Kidney epithelial cell (primary cell): ENCODE results near the gene SNRNP48. TPM values are rescaled to one million over a fixed set of nuclear protein-coding genes. Genes with fewer than 3 reads are reported as not detected.

Source experiments
- DNase-seq: peaks from one replicate; pipeline ENCODE4 v3.0.0-alpha.2; 2010; ENCODE audit warnings: low read depth
- H3K27me3 ChIP-seq: 2 replicates; pipeline ENCODE4 v1.6.0; 2011; ENCODE audit warnings: low read length; ENCODE audit not compliant: control insufficient read depth, insufficient read depth
- H3K36me3 ChIP-seq: 2 replicates; pipeline ENCODE4 v1.5.1; 2011; ENCODE audit warnings: low read length; ENCODE audit not compliant: control insufficient read depth, insufficient read depth
- H3K4me3 ChIP-seq: 2 replicates; pipeline ENCODE4 v1.5.1; 2011; ENCODE audit warnings: low read depth, mild to moderate bottlenecking, control low read depth, low read length
- CTCF ChIP-seq: IDR thresholded peaks from 2 replicates; pipeline ENCODE4 v1.5.1; 2011; ENCODE audit warnings: mild to moderate bottlenecking, moderate library complexity, low read length, control low read depth, inconsistent platforms; ENCODE audit not compliant: insufficient read depth, poor library complexity, severe bottlenecking
- total RNA-seq: library from RNA; depleted of rRNA; stranded (reverse); fragments of >200 nt; gene quantifications from 2 replicates; pipeline ENCODE4 v1.2.3, GENCODE V29; 2015

Gene SNRNP48
- total RNA-seq, 1 donor from 2014 or later: 8.9 TPM

DNA sequence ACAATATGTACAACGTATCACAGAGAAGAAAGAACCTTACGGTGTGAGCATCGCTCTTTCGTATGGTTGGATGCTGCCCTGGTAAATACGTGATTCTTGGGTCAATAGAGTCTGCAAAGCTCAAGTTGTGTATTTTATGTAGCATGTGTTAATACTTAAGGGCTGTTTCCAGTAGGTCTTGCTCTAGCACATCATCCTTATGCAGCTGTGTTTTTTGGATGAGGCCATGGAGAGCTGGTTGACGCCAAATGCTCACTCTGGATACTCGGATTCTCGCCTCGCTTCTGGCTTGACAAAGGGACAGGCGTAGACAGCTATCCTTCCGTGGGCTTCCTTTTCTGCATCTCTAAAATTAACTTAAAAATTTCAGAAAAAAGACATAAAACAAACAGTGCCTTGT is 38.9 kb downstream of the SNRNP48 start:
- H3K36me3 ChIP-seq: no peaks in the 10 kb centered on the region
- H3K27me3 ChIP-seq: no peaks in the 10 kb centered on the region
- TF ChIP-seq CTCF: no peak
- no peak overlapping the region for H3K4me3 ChIP-seq
- no peak for DNase-seq

GRCh38 chr6:7629321-7629720 is 39.3 kb downstream of the SNRNP48 start:
- TF ChIP-seq CTCF: no peak
- no peaks in the 10 kb centered on the region for H3K36me3 ChIP-seq
- H3K27me3 ChIP-seq: no peaks in the 10 kb centered on the region
- no peak overlapping the region for H3K4me3 ChIP-seq
- no peak for DNase-seq

- no peak overlapping the region for H3K4me3 ChIP-seq
- DNase-seq: no peak
- H3K27me3 ChIP-seq: no peaks in the 10 kb centered on the region
- no peak for TF ChIP-seq CTCF
- no peaks in the 10 kb centered on the region for H3K36me3 ChIP-seq
These were observed 40.8 kb downstream of the SNRNP48 start for GRCh38 chr6:7630792-7631191.

DNA sequence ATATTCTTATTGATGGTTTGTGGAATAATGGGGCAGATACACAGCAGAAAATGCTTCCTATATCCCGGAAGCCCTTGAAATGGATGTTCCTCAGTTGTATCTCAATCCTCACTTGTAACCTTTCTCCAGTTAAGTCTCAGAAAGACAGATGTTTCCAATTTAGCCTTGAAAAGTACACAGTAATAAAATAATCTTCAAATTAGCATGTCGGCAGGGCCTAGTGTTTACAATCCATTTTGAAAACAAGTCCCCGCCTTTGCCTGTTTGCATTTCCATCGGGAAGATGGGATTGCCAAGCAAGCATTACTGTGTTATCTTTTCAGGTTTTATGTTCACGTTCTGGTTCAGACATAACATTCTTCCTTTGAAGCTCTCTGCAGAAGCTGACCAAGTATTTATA is 41.5 kb downstream of the SNRNP48 start:
- no peaks in the 10 kb centered on the region for H3K27me3 ChIP-seq
- TF ChIP-seq CTCF: no peak
- H3K4me3 ChIP-seq: no peak overlapping the region
- DNase-seq: no peak
- H3K36me3 ChIP-seq: no peaks in the 10 kb centered on the region

- TF ChIP-seq CTCF: no peak
- no peak for DNase-seq
- Histone ChIP-seq H3K27me3 (no peaks in the 10 kb centered on the region), H3K36me3 (no peaks in the 10 kb centered on the region), H3K4me3 (no peak overlapping the region)
These were observed 42.7 kb downstream of the SNRNP48 start for GRCh38 chr6:7632501-7633290.

GRCh38 chr6:7633361-7633760 is 43.4 kb downstream of the SNRNP48 start:
- no peaks in the 10 kb centered on the region for H3K27me3 ChIP-seq
- H3K4me3 ChIP-seq: no peak overlapping the region
- TF ChIP-seq CTCF: no peak
- DNase-seq: no peak
- H3K36me3 ChIP-seq: no peaks in the 10 kb centered on the region
